Iris pigment epithelial cell (primary cell): Measurements from ENCODE around the gene FAAH.

Experiments used
- DNase-seq: peaks from one replicate; pipeline ENCODE4 v3.0.0-alpha.2; 2011; ENCODE audit warnings: low read depth

Gene FAAH

DNA sequence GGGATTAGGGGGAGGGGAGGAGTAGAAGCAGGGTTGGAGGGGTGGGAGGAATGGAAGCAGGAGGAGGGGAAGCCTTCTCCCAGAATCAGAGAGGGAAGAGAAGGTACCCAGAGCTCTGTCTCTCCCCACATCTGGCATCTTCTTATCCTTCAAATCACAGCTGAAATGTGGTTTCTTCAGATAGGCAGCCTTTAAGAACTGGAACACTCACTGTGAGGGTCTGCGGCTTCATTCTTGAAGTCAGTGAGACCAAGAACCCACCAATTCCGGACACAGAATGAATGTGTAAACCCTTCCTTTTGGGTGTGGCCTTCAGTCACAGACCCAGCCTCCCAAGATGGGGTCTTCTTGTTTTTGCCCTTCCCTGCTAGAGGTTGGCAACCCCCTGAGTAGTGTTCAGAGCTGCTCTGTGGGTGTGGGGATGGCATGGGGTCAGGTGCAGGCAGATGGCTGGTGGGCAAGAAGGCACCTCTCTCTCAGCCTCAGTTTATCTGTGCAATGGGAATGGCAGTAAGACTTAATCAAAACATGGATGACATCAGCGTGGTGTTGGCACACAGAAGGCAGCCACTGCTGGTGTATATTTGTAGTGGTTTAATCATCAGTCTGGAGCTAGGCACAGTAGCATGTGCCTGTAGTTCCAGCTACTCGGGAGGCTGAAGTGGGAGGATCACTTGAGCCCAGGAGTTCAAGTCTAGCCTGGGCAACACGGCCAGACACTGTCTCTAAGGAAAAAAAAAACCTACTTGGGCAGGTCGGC is 7.2 kb downstream of the FAAH start:
- no peak for DNase-seq

DNA sequence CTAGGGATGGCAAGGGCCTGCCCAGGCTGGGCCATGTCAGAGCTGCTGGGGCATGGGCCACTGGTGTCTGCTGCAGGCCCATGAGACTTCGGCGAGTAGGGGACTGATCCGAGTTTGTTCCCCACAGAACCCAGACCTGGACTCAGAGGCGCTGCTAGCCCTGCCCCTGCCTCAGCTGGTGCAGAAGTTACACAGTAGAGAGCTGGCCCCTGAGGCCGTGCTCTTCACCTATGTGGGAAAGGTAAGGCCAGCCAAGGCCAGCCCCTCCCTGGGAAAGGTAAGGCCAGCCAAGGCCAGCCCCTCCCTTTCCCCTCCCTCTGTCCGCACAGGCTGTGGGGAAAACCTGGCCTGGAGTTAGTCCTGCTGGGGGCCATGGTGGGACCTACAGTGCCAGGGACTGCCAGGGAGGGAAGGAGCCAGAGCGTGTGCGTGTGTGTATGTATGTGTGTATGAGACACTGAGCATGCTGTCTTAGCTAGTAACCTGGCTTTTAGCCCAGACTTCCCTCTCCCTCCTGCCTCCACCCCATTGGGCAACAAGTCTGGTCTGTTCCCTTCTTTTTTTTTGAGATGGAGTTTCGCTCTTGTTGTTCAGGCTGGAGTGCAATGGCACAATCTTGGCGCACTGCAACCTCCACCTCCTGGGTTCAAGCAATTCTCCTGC is 8.0 kb downstream of the FAAH start:
- peak; percentile 97 for DNase-seq

DNA sequence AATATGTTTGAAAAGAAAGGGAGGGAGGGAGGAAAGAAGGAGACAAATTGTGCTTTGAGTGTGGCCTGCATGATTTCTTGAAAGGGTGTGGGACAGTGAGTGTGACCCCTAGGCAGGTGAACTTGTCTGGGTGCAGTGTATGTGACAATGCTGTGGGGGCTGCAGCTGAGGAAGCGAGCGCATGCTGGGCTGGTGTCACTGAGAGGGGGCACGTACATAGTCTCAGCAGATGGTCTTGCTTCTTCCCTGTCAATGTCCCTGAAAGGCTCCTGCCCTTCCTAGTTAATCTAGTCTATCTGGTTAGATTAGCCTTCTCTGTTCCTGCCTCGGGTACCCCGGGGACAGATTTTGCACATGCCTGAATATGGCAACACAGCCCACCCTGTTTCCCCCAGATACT is 9.8 kb downstream of the FAAH start:
- no peak for DNase-seq

- DNase-seq: no peak
These were observed 10.5 kb downstream of the FAAH start for GRCh38 chr1:46404482-46405196.

DNA sequence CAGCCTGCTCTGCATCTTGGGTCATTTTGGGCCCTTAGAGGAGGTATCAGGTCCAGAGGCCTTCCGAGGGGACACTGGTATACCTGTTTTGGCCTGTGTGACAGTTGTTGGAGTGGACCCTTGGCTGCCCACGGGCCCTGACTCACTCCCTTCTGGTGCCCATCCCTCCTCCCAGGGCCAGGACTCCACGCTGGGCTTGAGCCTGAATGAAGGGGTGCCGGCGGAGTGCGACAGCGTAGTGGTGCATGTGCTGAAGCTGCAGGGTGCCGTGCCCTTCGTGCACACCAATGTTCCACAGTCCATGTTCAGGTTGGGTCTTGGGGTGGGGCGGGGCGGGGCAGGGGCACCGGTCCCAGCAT is 11.1 kb downstream of the FAAH start:
- DNase-seq: no peak

DNA sequence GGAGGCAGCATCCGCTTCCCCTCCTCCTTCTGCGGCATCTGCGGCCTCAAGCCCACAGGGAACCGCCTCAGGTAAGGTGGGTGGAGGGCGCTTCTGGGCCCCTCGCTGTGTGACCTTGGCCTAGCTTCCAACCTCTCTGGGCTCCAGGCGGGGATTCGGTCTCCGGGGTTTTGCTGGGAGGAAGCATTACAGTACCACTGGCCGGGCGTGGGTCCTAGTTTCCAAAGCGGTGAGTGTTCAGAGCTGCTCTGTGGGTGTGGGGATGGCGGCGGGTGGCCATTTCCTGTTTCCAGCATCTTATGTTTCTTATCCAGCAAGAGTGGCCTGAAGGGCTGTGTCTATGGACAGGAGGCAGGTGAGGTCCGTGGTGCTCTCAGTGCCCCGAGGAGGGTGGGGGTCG is 11.6 kb downstream of the FAAH start:
- DNase-seq: no peak

DNA sequence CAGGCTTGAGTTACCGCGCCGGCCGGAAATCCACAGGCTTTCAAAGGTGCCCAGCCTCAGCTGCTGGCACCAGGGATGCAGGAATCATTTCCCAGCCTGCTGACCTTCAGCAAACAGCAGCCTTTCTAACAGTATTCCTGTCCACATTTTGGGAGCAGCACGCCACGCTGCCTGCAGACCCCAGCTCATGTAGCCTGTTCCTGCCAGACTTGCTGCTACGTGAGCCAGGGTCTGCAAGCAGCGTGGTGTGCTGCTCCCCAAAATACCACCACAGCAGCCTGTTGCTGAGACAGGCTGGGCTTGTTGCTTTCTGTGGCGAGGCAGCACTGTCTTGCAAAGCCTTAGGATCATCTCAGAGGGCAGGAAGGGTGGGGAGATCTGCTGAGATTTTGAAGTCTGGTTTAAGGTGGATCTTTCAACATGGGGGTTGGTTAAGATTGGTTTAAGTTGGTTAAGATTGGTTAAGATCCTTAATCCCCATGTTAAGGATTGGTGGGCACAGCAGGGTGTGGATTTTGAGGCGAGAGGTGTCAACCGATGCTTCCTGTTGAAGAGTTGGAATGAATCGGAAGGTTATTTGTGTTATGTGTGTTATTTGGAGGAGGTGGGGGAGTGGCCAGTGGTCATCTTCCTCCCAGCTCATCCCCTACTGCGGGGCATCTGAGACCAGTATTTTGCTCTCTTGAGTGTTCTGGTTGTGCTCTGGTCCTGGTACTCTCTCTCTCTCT is 12.9 kb downstream of the FAAH start:
- DNase-seq: no peak

DNA sequence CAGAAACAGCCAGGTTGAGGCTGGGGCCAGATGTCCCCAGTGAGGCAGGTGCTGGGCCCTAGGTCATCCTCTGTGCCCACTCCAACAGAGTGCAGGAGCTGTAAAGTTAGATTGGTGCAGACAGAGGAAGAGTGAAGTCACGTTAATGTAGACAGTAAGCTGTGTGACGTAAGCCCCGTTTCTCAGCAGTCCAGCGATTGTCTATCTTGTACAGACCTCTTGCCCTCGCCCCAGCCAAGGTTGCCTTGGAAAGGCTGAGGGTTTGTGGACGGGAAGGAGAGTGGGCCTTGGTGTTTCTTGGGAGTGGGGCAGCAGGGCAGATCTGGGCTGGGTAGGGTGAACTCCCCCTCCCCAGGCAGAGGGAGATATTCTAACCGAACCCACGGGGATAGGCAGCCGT is 13.5 kb downstream of the FAAH start:
- DNase-seq: no peak

DNA sequence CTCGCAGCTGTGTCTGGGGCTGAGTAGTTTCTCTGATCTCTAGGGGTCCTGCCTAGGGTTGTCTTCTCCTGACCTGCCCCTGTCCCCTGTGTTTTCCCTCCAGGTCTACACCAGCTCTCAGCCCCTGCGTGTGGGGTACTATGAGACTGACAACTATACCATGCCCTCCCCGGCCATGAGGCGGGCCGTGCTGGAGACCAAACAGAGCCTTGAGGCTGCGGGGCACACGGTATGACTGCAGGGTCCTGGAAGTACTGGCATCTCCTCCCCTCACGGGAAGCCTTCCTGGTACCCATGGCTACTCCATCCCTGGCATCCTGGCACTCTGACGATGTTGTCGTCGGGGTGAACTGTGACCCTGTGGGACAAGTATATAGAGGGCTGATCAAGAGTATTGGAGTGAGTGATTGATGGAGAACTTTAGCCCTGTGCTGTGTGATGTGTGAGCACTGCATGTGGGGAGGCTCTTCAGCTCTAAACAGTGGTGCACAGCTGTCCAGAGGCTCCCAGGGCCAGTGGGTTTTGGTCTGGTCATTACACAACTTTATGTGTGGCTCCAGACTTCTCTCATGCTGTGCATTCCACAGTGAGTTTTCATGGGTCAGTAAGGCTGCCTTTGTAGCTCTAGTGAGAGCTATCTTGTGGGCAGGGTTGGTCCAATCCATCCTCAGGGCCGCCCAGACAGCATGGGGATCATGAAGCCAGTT is 14.4 kb downstream of the FAAH start:
- peak; percentile 67 for DNase-seq

DNA sequence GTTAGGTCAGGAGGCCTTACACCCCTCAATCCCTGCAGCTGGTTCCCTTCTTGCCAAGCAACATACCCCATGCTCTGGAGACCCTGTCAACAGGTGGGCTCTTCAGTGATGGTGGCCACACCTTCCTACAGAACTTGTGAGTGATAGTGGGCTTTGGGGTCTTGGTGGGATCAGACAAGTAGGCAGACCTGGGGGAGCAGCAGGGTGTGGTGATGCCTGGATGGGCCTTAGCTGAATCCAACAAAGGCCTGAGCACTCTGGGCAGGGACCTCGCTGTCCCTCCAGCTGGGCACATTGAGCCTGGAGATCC is 14.9 kb downstream of the FAAH start:
- no peak for DNase-seq

DNA sequence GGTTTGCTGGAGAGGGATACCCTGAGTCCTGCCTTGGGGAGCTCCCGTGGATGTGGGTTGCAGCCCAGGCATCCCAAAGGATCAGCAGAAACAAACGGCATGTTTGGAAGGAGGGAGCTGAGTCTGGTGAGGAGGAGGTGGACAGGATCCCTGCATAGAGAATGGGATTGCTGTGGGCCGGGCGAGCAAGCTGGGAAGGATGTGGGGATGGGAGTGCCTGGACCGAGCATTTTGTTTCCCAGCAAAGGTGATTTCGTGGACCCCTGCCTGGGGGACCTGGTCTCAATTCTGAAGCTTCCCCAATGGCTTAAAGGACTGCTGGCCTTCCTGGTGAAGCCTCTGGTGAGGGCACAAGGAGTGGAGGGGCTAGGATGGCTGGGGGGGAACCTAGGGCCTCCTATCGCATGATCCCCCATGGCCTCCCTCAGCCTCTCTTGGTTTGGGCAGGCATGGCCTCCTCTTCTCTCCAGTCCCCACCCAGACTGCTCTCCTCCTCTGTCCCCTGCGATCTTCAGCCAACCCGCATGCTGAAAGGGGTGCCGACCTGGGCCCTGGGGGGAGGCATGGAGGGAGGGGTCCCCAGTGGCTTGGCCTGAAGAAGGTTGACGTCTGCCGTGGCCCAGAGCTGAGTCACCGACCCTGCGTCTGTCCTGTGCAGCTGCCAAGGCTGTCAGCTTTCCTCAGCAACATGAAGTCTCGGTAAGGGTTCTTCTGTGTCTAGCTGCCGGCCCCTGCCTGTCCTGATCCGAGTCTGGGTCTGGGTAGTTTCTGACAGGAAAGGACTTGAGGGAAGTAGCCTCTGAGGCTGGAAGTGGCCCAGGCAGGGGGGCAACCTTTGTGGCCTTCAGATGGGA is 16.3 kb downstream of the FAAH start:
- peak; percentile 30 for DNase-seq

DNA sequence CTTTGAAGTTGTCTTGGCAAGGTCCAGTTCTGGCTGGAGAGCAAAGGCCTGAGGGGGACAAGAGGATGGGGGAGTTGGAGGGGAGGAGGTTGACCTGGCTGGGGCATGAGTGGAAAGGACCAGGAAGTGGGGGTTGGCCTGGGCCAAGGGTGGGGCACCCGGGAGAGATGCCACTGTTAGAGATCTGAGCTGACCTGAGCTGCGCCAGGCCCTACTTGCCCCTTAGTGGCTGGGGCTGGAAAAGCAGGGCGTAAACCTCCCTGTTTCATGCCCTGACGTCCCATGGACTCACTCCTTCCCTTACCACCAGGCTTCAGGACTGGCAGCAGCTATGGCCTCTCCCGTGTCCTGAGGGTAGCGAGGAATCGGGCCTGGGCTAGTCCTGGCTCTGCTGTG is 16.9 kb downstream of the FAAH start:
- DNase-seq: no peak

- DNase-seq: no peak
These were observed 17.7 kb downstream of the FAAH start for GRCh38 chr1:46411601-46412341.

GRCh38 chr1:46412893-46413595 is 18.9 kb downstream of the FAAH start:
- no peak for DNase-seq

DNA sequence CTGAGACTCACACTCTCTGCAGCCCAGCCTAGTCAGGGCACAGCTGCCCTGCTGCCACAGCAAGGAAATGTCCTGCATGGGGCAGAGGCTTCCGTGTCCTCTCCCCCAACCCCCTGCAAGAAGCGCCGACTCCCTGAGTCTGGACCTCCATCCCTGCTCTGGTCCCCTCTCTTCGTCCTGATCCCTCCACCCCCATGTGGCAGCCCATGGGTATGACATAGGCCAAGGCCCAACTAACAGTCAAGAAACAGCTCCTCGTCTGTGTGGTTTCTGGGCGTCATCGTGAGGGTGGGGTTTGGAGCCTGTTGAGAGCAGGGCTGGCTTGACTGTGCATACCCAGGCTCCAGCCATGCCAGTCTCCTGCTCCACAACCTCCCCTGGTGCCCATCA is 19.5 kb downstream of the FAAH start:
- DNase-seq: peak; percentile 23

DNA sequence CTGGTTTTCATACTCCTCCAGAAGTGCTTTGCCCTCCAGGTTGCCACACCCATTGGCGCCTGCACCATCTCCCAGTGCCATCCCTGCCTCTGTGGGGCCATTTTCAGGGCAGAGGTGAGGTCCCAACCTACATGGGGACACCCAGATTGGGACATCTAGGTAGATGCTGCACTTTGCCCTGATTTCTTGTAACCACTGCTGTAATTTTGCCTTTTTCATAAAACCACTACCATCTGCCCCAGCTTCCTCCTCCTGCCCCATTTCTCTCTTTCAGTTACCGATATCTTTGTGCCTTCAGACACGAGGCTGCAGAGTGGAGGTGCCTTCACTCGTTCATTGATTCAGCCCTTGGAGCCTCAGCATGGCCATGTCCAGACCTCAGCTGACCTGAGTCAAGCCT is 21.4 kb downstream of the FAAH start:
- DNase-seq: no peak

DNA sequence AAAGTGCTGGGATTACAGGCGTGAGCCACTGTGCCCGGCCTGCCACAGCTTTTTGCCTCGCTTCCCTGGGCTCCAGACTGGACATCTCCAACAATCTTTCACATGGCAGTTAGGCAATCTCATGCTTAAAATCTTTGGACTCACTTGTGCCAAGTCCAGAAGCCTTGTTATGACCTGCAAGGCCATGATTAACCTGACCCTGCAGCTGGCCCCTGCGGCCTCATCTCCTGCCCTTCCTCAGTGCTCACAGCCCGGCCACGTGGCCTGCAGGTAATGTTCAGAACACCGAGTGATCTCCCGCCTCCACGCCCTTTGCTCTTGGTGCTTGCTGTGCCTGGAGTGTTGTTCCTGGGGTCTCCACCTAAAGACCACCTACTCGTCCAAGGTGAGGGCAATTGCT is 24.9 kb downstream of the FAAH start:
- DNase-seq: no peak

DNA sequence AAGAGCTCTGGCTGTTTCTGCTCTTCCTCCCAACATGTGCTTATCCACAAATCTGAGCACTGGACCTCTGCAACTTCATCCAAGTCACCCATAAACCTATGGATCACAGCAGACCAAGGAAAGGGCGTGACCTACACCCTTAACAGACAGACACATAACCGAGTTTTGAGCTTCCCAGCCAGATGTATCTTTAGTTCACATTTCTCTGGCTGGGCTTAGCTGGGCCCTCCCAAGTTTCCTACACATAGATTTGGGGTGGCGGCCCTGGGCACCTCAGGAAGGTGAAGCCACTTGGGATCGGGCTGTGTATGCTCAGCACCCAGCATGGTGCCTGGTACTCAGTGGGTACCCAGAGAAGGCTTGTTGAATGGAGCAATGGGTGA is 26.4 kb downstream of the FAAH start:
- no peak for DNase-seq

DNA sequence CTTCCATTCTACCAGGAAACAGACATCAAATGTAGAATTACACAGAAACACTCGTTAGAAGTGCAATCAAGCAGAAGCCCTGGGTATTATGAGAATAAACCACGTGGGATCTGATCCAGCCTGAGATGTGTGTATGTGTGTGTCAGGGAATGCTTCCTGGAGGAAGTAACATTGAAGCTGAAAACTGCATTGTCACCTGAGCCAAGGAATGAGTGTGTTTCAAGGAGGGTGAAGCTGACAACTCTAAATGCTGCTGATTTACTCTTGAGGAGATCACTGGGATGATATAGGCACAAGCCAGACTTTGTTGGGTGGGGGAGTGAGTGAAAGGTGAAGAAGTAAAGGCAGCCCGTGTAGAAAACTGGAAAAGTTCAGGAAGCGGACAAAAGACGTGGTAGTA is 27.6 kb downstream of the FAAH start:
- no peak for DNase-seq

DNA sequence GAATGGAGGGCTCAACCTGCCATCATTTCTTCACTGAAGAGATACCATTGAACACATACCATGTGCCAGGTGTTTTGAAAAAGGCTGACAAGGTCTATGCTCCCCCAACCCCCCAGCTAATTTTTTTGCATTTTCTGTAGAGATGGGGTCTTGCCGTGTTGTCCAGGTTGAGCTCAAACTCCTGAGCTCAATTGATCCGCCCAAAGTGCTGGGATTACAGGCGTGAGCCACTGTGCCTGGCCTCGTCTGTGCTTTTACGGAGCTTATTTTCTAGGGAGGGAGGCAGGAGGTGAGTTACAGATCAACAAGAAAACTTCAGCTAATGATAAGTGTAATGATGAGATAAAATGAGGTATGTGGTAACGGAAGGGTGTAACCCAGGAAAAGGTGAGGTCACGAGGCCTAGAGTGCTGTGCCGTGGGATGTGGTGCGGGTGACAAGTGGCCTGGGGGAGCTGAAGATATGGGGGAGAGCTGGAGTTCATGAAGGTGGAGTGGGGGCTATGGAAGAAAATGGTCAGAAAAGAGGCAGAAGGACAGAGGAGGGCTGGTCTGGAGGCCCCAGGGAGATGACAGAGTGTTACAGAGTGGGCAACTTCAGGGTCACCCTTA is 28.2 kb downstream of the FAAH start:
- no peak for DNase-seq
